Measurements from ENCODE around the gene XPO6.

XPO6 gene

GRCh38 chr16:28156056-28156680 lies 55.6 kb downstream of the XPO6 start:
- no peak for DNase-seq (ENCODE audit: low read depth in 2 of 2)

- DNase-seq (ENCODE audit: low read depth in 2 of 2): no peak
Measured at GRCh38 chr16:28155293-28155692, 56.5 kb downstream of the XPO6 start.

GRCh38 chr16:28151180-28151579 lies 60.6 kb downstream of the XPO6 start:
- DNase-seq (ENCODE audit: low read depth in 2 of 2): no peak

GRCh38 chr16:28149011-28149888 lies 62.5 kb downstream of the XPO6 start:
- DNase-seq (ENCODE audit: low read depth in 2 of 2): no peak

- no peak for DNase-seq (ENCODE audit: low read depth in 2 of 2)
Measured at GRCh38 chr16:28146536-28146935, 65.2 kb downstream of the XPO6 start.

GRCh38 chr16:28145796-28146195 lies 66.0 kb downstream of the XPO6 start:
- no peak for DNase-seq (ENCODE audit: low read depth in 2 of 2)

GRCh38 chr16:28140788-28141618 lies 70.8 kb downstream of the XPO6 start:
- DNase-seq (ENCODE audit: low read depth in 2 of 2): peak; percentile 32 to 35

GRCh38 chr16:28139530-28139929 lies 72.2 kb downstream of the XPO6 start:
- DNase-seq (ENCODE audit: low read depth in 2 of 2): no peak

GRCh38 chr16:28136751-28137434 lies 74.9 kb downstream of the XPO6 start:
- DNase-seq (ENCODE audit: low read depth in 2 of 2): no peak

GRCh38 chr16:28133666-28134065 lies 78.1 kb downstream of the XPO6 start:
- no peak for DNase-seq (ENCODE audit: low read depth in 2 of 2)

GRCh38 chr16:28131743-28132393 lies 79.9 kb downstream of the XPO6 start:
- no peak for DNase-seq (ENCODE audit: low read depth in 2 of 2)

GRCh38 chr16:28131181-28131580 lies 80.6 kb downstream of the XPO6 start:
- DNase-seq (ENCODE audit: low read depth in 2 of 2): no peak

GRCh38 chr16:28130099-28131088 lies 81.4 kb downstream of the XPO6 start:
- DNase-seq (ENCODE audit: low read depth in 2 of 2): no peak

- no peak for DNase-seq (ENCODE audit: low read depth in 2 of 2)
Measured at GRCh38 chr16:28126684-28127620, 84.8 kb downstream of the XPO6 start.

GRCh38 chr16:28125592-28125991 lies 86.2 kb downstream of the XPO6 start:
- DNase-seq (ENCODE audit: low read depth in 2 of 2): no peak

- DNase-seq (ENCODE audit: low read depth in 2 of 2): no peak
Measured at GRCh38 chr16:28121527-28121926, 90.2 kb downstream of the XPO6 start.

- DNase-seq (ENCODE audit: low read depth in 2 of 2): no peak
Measured at GRCh38 chr16:28120754-28121153, 91.0 kb downstream of the XPO6 start.

- no peak for DNase-seq (ENCODE audit: low read depth in 2 of 2)
Measured at GRCh38 chr16:28118637-28119036, 93.1 kb downstream of the XPO6 start.

GRCh38 chr16:28117168-28117565 lies 94.6 kb downstream of the XPO6 start:
- DNase-seq (ENCODE audit: low read depth in 2 of 2): no peak
